Lower lobe of right lung (tissue), 2 donors: ENCODE measurements around the gene TAS2R60. TPM values are rescaled to one million over a fixed set of nuclear protein-coding genes. Genes with fewer than 3 reads are reported as not detected.
"Not testable (repeated sequence)": the region's sequence is repeated elsewhere in the genome, so short reads cannot be mapped to it uniquely, and the experiment has no call there.

Experiments used
- ATAC-seq, 2 donors: fragments of 200-7000 bp; cut with Tn5 transposase; one replicate each; pipeline ENCODE4 v1.9.1; 2020 to 2022; ENCODE audit warnings: mild to moderate bottlenecking in 2 of 2, moderate library complexity in 2 of 2
- DNase-seq: peaks from one replicate; pipeline ENCODE4 v3.0.0-alpha.2; 2020
- H3K27ac ChIP-seq: fragments of 200-600 bp; one replicate; pipeline ENCODE4 v1.8.0; 2022
- H3K27me3 ChIP-seq: fragments of 200-600 bp; one replicate; pipeline ENCODE4 v1.8.0; 2022; ENCODE audit warnings: low read depth
- H3K36me3 ChIP-seq: fragments of 200-600 bp; one replicate; pipeline ENCODE4 v1.8.0; 2022; ENCODE audit warnings: mild to moderate bottlenecking
- H3K4me1 ChIP-seq: fragments of 200-600 bp; one replicate; pipeline ENCODE4 v1.8.0; 2022
- H3K4me3 ChIP-seq: fragments of 200-600 bp; one replicate; pipeline ENCODE4 v1.8.0; 2022; ENCODE audit warnings: mild to moderate bottlenecking
- H3K9me3 ChIP-seq: fragments of 200-600 bp; one replicate; pipeline ENCODE4 v1.8.0; 2022
- CTCF ChIP-seq: fragments of 200-600 bp; IDR thresholded peaks from one replicate; pipeline ENCODE4 v1.8.0; 2022; ENCODE audit warnings: antibody characterized with exemption, mild to moderate bottlenecking
- intact Hi-C: fragments of 100-400 bp; cut with DNase I; formaldehyde crosslinking; loops from one replicate; pipeline ENCODE4 v1.11.0; 2022
- total RNA-seq: library from RNA; stranded (reverse); fragmentation: NEBNext Ultra II Directional; extraction: Animal tissue kit (Norgen Biotek cat#: 25700); gene quantifications from one replicate; pipeline ENCODE4 v1.2.1, GENCODE V29; 2021
- donor health status: DM: no; HTN: yes; CAD: no; lungs with severe emphysema.

Gene TAS2R60
- total RNA-seq, 1 donor from 2014 or later = not detected

GRCh38 chr7:143479055-143479766 is 36.0 kb downstream of the TAS2R60 start:
- ATAC-seq = no peak
- no peak overlapping the region for H3K27ac ChIP-seq
- H3K9me3 ChIP-seq = no peaks in the 10 kb centered on the region
- H3K36me3 ChIP-seq = no peaks in the 10 kb centered on the region
- no peaks in the 10 kb centered on the region for H3K27me3 ChIP-seq
- DNase-seq = no peak
- intact Hi-C loops = no loop called here
- TF ChIP-seq CTCF = no peak
- H3K4me1 ChIP-seq = no peaks in the 10 kb centered on the region
- no peak overlapping the region for H3K4me3 ChIP-seq

- Histone ChIP-seq H3K4me3 (no peak overlapping the region), H3K36me3 (no peaks in the 10 kb centered on the region), H3K9me3 (no peaks in the 10 kb centered on the region), H3K27ac (no peak overlapping the region), H3K4me1 (peaks cover 5% of the 10 kb centered on the region), H3K27me3 (no peaks in the 10 kb centered on the region)
- intact Hi-C loops = no loop called here
- ATAC-seq (no peak), DNase-seq (no peak)
- no peak for TF ChIP-seq CTCF
These were observed 37.2 kb downstream of the TAS2R60 start for GRCh38 chr7:143480501-143480900.

- Histone ChIP-seq H3K4me1 (peaks cover 18% of the 10 kb centered on the region), H3K27ac (peak overlapping the region; percentile 34)
These were observed 40.9 kb downstream of the TAS2R60 start for GRCh38 chr7:143484119-143484518.

GRCh38 chr7:143485094-143485493 is 41.8 kb downstream of the TAS2R60 start:
- TF ChIP-seq CTCF = no peak
- peak; percentile 34 to 54 for ATAC-seq
- intact Hi-C loops = no loop called here

More at GRCh38 chr7:143484119-143484518, 40.9 kb downstream of the TAS2R60 start:
- Histone ChIP-seq H3K4me3 (no peak overlapping the region), H3K9me3 (no peaks in the 10 kb centered on the region), H3K36me3 (no peaks in the 10 kb centered on the region), H3K27me3 (no peaks in the 10 kb centered on the region)
- DNase-seq = no peak
- TF ChIP-seq CTCF = no peak
- ATAC-seq = no peak
- intact Hi-C loops = no loop called here

GRCh38 chr7:143485500-143485899 is 42.2 kb downstream of the TAS2R60 start:
- no peaks in the 10 kb centered on the region for H3K36me3 ChIP-seq
- H3K27me3 ChIP-seq = no peaks in the 10 kb centered on the region
- DNase-seq (peak; percentile 47), ATAC-seq (peak; percentile 31 to 33)
- H3K27ac ChIP-seq = peak overlapping the region; percentile 34
- peaks cover 18% of the 10 kb centered on the region for H3K4me1 ChIP-seq
- no peak overlapping the region for H3K4me3 ChIP-seq
- H3K9me3 ChIP-seq = no peaks in the 10 kb centered on the region
- TF ChIP-seq CTCF = no peak
- intact Hi-C loops = no loop called here

More at GRCh38 chr7:143485094-143485493, 41.8 kb downstream of the TAS2R60 start:
- H3K9me3 ChIP-seq = no peaks in the 10 kb centered on the region
- H3K4me1 ChIP-seq = peaks cover 18% of the 10 kb centered on the region
- no peak overlapping the region for H3K4me3 ChIP-seq
- H3K27ac ChIP-seq = peak overlapping the region; percentile 34
- H3K36me3 ChIP-seq = no peaks in the 10 kb centered on the region
- no peaks in the 10 kb centered on the region for H3K27me3 ChIP-seq
- no peak for DNase-seq

- H3K36me3 ChIP-seq, H3K27me3 ChIP-seq, DNase-seq, ATAC-seq, intact Hi-C loops, H3K4me3 ChIP-seq, H3K9me3 ChIP-seq: not testable (repeated sequence)
- Histone ChIP-seq H3K4me1 (peaks cover 18% of the 10 kb centered on the region), H3K27ac (peak overlapping the region; percentile 61)
These were observed 43.0 kb downstream of the TAS2R60 start for GRCh38 chr7:143486266-143486665.
